IPS-18a (cell line): ENCODE measurements around the gene GATA3.

Experiments
- H3K27ac ChIP-seq: one replicate; pipeline ENCODE4 v1.5.1; 2013; ENCODE audit warnings: low read length
- H3K27me3 ChIP-seq: one replicate; pipeline ENCODE4 v1.6.1; 2013; ENCODE audit warnings: mild to moderate bottlenecking, low read length; ENCODE audit not compliant: control insufficient read depth, insufficient read depth
- H3K36me3 ChIP-seq: one replicate; pipeline ENCODE4 v1.6.1; 2013; ENCODE audit warnings: low read depth, low read length; ENCODE audit not compliant: control insufficient read depth
- H3K4me1 ChIP-seq: one replicate; pipeline ENCODE4 v1.6.1; 2013; ENCODE audit warnings: low read depth, low read length; ENCODE audit not compliant: control insufficient read depth
- H3K4me3 ChIP-seq: one replicate; pipeline ENCODE4 v1.5.1; 2013; ENCODE audit warnings: low read length
- H3K9ac ChIP-seq: one replicate; pipeline ENCODE4 v1.6.1; 2013; ENCODE audit warnings: mild to moderate bottlenecking, low read length, moderate library complexity
- H3K9me3 ChIP-seq: one replicate; pipeline ENCODE4 v1.6.1; 2013; ENCODE audit warnings: low read depth, low read length; ENCODE audit not compliant: control insufficient read depth

The GATA3 gene

DNA sequence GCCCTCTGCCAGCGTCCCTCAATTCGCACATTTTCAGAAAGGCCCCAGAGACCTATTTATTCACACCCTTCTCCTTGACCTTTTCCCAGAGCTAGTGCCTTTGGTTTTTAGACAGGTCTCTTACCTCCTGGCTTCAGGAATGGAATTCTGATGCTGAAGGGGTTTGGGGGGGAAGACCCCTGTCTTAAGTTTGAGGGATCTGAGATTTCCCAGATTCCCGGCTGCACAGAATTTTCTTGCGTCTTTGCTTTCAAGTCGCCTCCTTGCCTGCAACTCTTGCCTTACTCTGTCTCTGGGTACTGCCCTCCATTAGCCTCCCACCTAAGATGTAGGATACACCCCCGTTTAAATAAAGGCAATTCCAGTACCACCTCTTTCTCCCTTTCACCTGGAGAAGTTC lies 1.9 kb downstream of the GATA3 start:
- Histone ChIP-seq H3K27me3 (peaks cover 99% of the 10 kb centered on the region), H3K27ac (no peak overlapping the region), H3K4me1 (peaks cover 59% of the 10 kb centered on the region), H3K4me3 (peak overlapping the region; percentile 46), H3K9me3 (no peaks in the 10 kb centered on the region), H3K9ac (no peak overlapping the region), H3K36me3 (no peaks in the 10 kb centered on the region)

DNA sequence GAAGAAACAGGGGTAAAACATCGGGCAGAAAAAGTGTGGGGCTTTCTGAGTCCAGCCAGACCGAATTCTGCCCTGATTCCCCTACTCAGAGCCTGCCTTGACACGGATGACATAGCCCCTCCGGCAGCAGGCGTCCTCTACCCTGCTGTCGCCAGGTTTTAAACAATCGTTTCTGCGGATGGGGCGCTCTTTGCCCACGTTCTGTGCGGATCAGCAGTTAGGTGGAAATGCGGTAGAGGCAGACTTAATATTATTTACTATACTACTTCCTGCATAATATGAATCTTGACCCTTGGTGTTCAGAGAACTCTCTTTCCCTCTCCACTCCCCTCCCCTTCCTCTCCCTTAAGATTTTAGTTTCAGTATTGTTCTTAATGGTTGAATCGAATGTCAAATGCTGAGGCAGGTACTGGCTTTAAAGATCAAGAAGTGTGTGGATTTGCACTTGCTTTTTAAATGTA lies 2.4 kb downstream of the GATA3 start:
- peaks cover 63% of the 10 kb centered on the region for H3K4me1 ChIP-seq
- peaks cover 99% of the 10 kb centered on the region for H3K27me3 ChIP-seq
- H3K9ac ChIP-seq = no peak overlapping the region
- no peaks in the 10 kb centered on the region for H3K9me3 ChIP-seq
- no peak overlapping the region for H3K27ac ChIP-seq
- no peaks in the 10 kb centered on the region for H3K36me3 ChIP-seq
- H3K4me3 ChIP-seq = peak overlapping the region; percentile 46

DNA sequence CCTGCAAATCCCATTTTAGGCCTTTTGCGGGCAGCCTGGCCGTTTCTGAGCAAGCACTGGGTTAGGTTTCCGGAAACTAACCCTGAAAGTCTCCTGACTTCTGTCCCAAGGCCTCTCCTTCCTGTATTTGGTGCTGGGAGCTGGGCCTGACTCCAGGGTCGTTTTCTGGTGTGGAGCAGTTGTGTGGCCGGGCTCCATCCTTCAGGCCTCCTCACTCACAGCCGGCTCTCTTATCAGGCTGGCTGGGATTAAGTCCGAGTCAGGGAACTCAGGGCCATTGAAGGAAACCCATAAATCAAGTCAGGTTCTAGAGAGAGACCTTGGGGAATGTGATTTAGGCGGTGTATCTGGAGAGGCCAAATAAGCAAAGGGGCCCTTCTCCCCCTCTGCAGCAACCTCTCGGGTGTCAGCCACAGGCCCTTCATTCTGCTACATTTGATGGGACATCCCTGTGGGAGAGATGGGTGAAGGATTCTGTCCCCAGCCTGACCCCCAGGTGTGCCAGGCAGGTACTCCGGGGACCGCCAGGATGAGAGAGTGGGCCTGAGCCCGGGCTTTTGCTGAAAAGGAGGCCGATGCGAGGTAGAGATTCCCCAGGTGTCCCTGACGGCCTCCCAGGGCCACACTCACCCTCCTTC lies 3.3 kb downstream of the GATA3 start:
- Histone ChIP-seq H3K4me1 (peaks cover 63% of the 10 kb centered on the region), H3K4me3 (peak overlapping the region; percentile 17)

DNA sequence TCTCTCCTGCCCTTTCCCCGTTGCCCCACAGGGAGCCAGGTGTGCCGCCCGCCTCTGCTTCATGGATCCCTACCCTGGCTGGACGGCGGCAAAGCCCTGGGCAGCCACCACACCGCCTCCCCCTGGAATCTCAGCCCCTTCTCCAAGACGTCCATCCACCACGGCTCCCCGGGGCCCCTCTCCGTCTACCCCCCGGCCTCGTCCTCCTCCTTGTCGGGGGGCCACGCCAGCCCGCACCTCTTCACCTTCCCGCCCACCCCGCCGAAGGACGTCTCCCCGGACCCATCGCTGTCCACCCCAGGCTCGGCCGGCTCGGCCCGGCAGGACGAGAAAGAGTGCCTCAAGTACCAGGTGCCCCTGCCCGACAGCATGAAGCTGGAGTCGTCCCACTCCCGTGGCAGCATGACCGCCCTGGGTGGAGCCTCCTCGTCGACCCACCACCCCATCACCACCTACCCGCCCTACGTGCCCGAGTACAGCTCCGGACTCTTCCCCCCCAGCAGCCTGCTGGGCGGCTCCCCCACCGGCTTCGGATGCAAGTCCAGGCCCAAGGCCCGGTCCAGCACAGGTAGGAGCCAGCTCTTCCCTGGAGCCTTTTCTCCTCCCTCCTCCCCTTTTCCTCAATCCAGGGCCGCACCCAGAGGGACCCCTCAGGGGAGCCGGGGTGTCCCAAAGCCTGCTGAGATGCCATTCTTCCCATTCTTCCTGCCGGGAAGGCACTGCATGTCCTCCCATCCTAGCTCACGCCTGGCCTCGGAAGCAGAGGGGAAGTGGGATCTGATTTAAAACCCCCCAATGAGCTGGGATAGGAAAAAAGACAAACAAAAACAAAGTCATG lies 4.0 kb downstream of the GATA3 start:
- H3K9ac ChIP-seq = no peak overlapping the region
- H3K27me3 ChIP-seq = peaks cover 99% of the 10 kb centered on the region
- peaks cover 66% of the 10 kb centered on the region for H3K4me1 ChIP-seq
- H3K4me3 ChIP-seq = no peak overlapping the region
- H3K27ac ChIP-seq = no peak overlapping the region
- H3K36me3 ChIP-seq = no peaks in the 10 kb centered on the region
- H3K9me3 ChIP-seq = no peaks in the 10 kb centered on the region

More for the DNA sequence above, 3.3 kb downstream of the GATA3 start:
- Histone ChIP-seq H3K36me3 (no peaks in the 10 kb centered on the region), H3K27me3 (peaks cover 99% of the 10 kb centered on the region), H3K9ac (no peak overlapping the region), H3K9me3 (no peaks in the 10 kb centered on the region), H3K27ac (no peak overlapping the region)

DNA sequence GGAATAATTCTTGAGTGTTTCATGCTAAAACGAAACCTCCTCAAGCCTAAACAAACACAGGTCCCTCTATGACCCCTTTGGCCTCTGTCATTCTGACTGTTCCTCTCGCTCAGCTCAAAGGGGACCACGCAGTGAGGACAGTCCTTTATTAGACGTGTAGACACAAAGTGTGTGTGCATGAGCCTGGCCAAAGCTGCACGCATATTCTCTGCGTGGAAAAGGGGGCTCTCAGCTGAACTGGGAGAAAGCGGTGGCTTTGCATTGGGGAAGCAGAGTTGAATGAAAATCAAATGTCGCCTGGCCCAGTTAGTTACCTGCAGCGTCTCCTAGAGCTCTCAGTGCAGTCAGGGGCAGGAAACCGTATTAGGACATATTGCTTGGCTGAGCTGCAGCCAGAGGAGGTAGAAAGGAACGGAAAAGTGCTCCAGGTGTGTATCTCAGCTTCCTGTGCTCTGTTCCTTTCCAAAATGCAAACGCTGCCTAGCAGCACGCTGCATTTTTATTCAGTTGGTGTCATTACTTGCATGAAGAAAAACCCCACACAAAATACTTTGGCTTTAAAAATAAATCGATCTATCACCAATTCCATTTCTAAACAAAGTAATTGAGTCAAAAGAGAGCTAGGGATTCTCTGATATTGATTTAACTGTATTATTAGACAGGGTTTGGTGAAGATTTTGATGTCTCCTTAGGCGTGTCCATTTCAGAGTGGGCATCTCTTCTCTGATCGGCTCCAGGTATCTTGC lies 4.9 kb downstream of the GATA3 start:
- no peak overlapping the region for H3K27ac ChIP-seq
- no peak overlapping the region for H3K9ac ChIP-seq
- H3K4me1 ChIP-seq = peaks cover 71% of the 10 kb centered on the region
- H3K27me3 ChIP-seq = peaks cover 100% of the 10 kb centered on the region
- H3K4me3 ChIP-seq = no peak overlapping the region
- no peaks in the 10 kb centered on the region for H3K36me3 ChIP-seq
- no peaks in the 10 kb centered on the region for H3K9me3 ChIP-seq

DNA sequence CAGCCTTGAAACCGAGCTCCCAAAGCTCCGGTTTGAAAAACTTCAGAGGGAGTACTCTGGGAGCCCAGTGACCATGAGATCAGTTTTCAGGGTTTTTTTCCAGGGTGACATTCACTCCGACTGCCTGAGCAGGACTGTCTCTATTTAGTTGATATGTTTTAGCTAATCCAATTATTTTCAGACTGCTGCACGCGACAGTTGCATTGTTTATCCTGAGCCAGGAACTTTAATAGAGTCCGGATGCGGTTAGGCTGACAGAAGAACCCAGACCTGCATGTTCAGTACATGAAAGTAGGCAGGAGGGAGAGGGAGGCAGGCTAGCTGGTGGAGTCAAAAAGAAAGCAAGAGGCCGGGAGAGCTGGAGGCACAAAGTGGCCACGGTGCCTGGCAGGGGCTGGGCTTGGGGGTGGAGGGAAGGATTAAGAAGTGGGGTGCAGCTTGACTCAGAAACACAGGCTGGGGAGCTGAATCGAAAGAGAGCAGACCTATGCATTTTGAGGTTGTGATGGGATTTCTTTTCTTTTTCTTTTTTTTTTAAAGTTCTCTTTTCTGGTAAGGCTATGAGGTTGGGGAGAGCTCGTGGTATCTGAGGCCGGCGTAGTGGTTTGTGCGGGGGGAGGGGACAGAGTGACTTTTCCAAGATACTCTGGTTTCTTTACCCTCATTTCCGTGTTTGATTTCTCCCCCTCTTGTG lies 5.7 kb downstream of the GATA3 start:
- H3K9ac ChIP-seq = no peak overlapping the region
- no peak overlapping the region for H3K27ac ChIP-seq

DNA sequence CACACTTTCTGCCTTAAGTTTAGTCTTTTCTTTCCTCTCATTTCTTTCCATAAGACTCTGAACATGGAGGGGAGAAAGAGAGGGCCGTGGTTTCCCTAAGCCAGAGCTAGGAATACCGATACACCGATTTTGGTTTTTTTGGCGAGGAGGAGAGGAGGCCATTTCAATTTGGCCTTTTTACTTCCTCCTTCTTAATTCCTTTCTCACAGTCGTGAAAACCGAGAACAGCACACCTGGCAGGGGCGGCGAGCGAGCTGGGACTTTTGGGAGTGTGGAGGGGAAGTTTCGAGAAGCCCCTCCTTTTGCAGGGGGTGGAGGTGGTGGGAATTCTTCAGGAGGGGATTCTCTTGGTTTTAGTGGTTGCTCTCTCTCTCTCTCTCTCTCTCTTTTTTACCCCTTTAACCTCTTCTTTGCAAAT lies 6.2 kb downstream of the GATA3 start:
- H3K36me3 ChIP-seq = no peaks in the 10 kb centered on the region
- H3K4me3 ChIP-seq = peak overlapping the region; percentile 32
- H3K9me3 ChIP-seq = no peaks in the 10 kb centered on the region
- H3K9ac ChIP-seq = no peak overlapping the region
- H3K27me3 ChIP-seq = peaks cover 100% of the 10 kb centered on the region
- H3K27ac ChIP-seq = no peak overlapping the region
- H3K4me1 ChIP-seq = peaks cover 75% of the 10 kb centered on the region

More for the DNA sequence above, 5.7 kb downstream of the GATA3 start:
- Histone ChIP-seq H3K36me3 (no peaks in the 10 kb centered on the region), H3K9me3 (no peaks in the 10 kb centered on the region), H3K4me1 (peaks cover 73% of the 10 kb centered on the region), H3K27me3 (peaks cover 100% of the 10 kb centered on the region), H3K4me3 (peak overlapping the region; percentile 32)

DNA sequence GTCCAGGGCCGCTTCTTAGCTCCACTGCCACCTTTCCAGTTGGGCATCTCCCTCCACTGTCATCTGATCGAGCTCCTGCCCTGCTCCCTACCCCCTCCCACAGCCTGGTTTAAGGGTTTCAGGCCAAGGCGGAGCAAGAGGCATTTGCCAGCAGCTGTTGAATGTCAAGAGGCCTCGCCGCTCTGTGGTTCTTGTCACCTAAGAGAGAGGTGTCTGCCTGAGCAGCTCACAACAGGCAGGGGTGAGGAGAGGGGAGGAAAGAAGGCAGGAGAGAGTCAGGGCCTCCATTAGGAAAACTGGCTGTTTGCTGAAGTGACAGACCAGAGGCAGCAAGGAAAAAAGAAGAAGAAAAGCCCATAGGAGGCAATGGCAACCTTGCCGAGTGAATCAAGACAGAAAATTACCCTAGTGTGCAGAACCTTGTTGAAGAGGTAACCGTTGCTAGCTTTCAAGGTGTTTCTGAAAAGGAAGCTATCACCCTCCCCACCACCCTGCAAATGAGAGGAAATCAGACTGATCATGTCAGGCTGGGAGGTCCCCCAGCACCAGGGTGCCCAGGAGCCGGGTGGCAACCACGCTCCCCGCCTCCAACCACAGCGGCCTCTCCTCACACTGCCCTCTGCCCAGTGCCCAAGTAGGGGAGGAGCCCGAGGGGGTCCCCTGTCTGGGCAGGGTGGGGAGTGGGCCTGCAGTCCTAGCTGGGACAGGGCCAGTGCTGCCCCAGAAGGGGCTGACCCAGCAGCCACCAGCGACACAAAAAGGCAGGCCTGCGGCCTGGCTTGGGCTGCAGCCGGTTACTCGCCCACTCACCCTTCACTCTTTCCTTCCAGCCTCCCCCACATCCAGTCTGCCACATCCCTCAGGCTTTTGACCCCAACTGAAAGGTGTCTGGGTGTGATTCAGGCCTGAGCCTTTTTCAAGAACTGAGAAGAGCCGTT lies 7.1 kb downstream of the GATA3 start:
- H3K4me1 ChIP-seq = peaks cover 75% of the 10 kb centered on the region
- no peaks in the 10 kb centered on the region for H3K9me3 ChIP-seq
- H3K9ac ChIP-seq = no peak overlapping the region
- no peak overlapping the region for H3K27ac ChIP-seq
- H3K27me3 ChIP-seq = peaks cover 100% of the 10 kb centered on the region
- peak overlapping the region; percentile 32 for H3K4me3 ChIP-seq
- H3K36me3 ChIP-seq = no peaks in the 10 kb centered on the region

DNA sequence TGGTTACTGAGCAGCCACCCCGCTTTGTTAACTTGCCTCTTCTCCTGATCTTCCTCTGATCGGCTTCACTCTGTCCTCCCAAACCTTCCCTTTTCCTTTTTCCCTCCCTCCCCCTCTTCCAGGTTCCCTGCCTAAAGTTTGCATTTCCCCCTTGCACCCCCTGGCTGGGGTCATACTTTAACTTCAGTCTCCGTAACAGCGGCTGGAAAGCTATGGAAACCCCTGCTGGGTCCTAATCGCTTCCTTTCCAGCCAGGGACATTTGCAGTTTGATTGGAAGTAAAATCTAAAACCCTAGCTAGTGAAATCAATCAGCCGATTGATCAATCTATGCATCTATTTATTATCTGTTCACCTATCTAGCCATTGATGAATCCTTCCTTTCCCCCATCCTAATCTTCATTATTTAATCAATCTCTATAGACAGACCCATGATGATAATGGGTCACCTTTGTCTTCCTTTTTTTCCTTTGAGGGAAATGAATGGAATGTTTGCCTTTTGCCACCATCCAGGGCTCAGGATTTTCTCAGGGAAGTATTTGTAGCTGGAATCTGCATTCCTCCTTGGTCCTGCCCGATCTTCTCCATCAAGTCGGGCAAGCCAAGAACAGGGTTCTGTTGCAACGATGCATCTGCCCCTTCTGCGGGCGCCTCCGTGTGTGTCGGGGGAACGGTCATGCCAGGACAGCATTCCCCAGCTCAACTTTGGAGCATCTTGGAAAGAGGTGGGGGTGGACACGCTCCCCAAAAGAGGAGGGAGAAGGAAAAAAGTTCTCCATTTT lies 8.8 kb downstream of the GATA3 start:
- Histone ChIP-seq H3K27ac (no peak overlapping the region), H3K27me3 (peaks cover 90% of the 10 kb centered on the region), H3K9me3 (no peaks in the 10 kb centered on the region), H3K36me3 (no peaks in the 10 kb centered on the region), H3K9ac (no peak overlapping the region), H3K4me3 (peak overlapping the region; percentile 50), H3K4me1 (peaks cover 65% of the 10 kb centered on the region)

DNA sequence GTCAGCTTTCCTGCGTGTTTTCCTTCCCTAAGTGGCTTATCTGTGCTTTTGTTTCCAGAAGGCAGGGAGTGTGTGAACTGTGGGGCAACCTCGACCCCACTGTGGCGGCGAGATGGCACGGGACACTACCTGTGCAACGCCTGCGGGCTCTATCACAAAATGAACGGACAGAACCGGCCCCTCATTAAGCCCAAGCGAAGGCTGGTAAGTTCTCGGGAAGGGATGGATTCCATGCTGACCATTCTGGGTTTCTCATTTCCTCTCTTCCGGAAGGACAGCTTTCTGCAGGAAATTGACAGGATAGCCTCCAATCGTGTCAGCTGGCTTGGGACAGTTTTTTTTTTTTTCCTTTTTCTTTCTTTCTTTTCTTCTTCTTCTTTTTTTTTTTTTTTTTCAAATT lies 9.4 kb downstream of the GATA3 start:
- no peak overlapping the region for H3K9ac ChIP-seq
- H3K4me3 ChIP-seq = peak overlapping the region; percentile 50
- no peaks in the 10 kb centered on the region for H3K9me3 ChIP-seq
- H3K27me3 ChIP-seq = peaks cover 83% of the 10 kb centered on the region
- no peaks in the 10 kb centered on the region for H3K36me3 ChIP-seq
- no peak overlapping the region for H3K27ac ChIP-seq
- peaks cover 65% of the 10 kb centered on the region for H3K4me1 ChIP-seq
